Measurements from ENCODE around the gene DHX58. TPM values are rescaled to one million over a fixed set of nuclear protein-coding genes. Genes with fewer than 3 reads are reported as not detected.

The DHX58 gene
- total and polyA plus RNA-seq, 2 of the 4 experiments (the other 2 are of a cell fraction): 1.1 to 2.8 TPM

DNA sequence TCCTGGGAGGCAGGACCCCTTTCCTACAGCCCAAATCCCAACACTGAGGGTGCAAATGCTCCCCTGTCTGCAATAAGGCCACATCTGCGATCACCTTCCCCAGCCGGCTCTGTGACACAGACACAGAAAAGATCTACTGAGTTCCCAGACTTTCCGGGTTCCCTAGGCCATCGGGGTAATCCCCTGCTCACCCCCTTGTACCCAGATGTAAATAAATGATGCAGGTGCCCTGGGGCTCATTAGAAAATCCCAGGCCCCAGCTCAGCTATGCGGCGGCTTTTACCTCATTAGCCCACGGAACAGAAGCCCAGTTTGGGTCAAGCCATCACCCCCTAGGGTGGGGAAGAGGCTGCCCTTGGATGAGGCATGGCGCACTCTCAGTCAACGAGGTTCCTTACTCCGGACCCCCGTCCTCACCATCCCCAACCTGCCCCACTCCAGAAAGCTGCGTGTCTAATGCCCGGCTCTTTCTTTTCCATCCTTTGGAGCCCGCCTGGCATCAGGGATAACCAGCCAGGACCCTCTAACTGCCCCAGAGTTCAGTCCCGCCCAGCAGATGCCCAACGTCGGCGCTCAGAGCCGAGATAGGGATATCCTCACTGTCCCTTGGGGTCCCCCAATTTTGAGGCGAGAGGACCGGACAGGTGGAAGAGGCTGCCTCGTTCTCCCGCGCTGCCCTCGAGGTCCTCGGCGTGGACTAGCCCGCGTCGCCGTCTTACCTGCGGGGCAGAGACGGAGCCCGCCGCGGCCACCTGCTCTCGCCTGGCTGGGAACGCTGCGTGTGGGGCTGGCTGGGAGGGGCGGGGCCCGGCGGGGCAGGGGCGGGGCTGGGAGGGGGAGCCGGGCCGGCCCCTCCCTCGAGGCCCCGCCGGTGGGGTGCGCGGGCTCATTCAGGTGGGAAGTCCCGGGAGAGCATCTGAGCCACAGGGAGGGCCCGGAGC is 14.6 kb downstream of the DHX58 start, which contains the start of gene ZNF385C:
Gene ZNF385C (minus strand): TSS at position 783 of the 941 bp plus-strand sequence. CDS start 35,417 bp downstream, outside the sequence.
- no peak for DNase-seq
- CTCF ChIA-PET: interaction anchor here (0.6 kb wide), 1 partner anchor 9 kb away, joined by 3 read pairs; no protein-coding TSS in a partner anchor
- H4K8ac ChIP-seq (ENCODE audit: low read depth in 2 of 2, low read length in 2 of 2): no peak within 1 kb of the TSS

More for the DNA sequence above, 14.6 kb downstream of the DHX58 start, which contains the start of gene ZNF385C:
- Histone ChIP-seq H3K36me3 (ENCODE audit: control insufficient read depth, insufficient read depth, low read length) (no peaks in the 10 kb centered on the region), H2BK5ac (ENCODE audit: low read depth, low read length, poor library complexity, severe bottlenecking) (no peak within 1 kb of the TSS), H2BK120ac (ENCODE audit: low read depth, low read length) (no peak within 1 kb of the TSS), H3K79me1 (ENCODE audit: low read depth in 1 of 2, low read length in 2 of 2) (no peaks in the 10 kb centered on the region), H3K4ac (ENCODE audit: low read depth, low read length) (no peak within 1 kb of the TSS), H3K4me2 (ENCODE audit: low read depth, low read length) (no peak within 1 kb of the TSS), H3K9me1 (ENCODE audit: insufficient read depth, low read length) (no peaks in the 10 kb centered on the region), H2AK9ac (replicated peaks; ENCODE audit: low read depth, low read length, poor library complexity) (peak within 1 kb of the TSS; percentile 72), H3K14ac (replicated peaks; ENCODE audit: low read depth, low read length) (no peak within 1 kb of the TSS; the same call in 1 of the 2 replicates), H2AK5ac (ENCODE audit: low read depth, low read length) (no peak within 1 kb of the TSS), H4K20me1 (ENCODE audit: insufficient read depth, low read length) (no peaks in the 10 kb centered on the region), H4K91ac (ENCODE audit: insufficient read depth, low read depth, low read length) (no peak within 1 kb of the TSS), H3K18ac (ENCODE audit: low read depth, low read length) (no peak within 1 kb of the TSS), H4K5ac (ENCODE audit: low read depth, low read length) (no peak within 1 kb of the TSS), H2BK15ac (ENCODE audit: low read depth, low read length) (no peak within 1 kb of the TSS), H3K27me3 (ENCODE audit: control insufficient read depth, insufficient read depth, low read length) (peaks cover 62% of the 10 kb centered on the region), H3K27ac (ENCODE audit: insufficient read depth, low read length) (no peak within 1 kb of the TSS), H3K9ac (ENCODE audit: low read depth, low read length) (no peak within 1 kb of the TSS), H3K4me3 (ENCODE audit: insufficient read depth, low read depth, low read length) (no peak within 1 kb of the TSS), H3K9me3 (ENCODE audit: control insufficient read depth, insufficient read depth, low read length) (no peaks in the 10 kb centered on the region), H3K56ac (ENCODE audit: extremely low read depth, insufficient read depth, low read length) (no peak within 1 kb of the TSS), H3K23ac (ENCODE audit: low read depth, low read length) (no peak within 1 kb of the TSS; the same call in 1 of the 2 replicates), H3K4me1 (ENCODE audit: control insufficient read depth, insufficient read depth, low read length) (no peaks in the 10 kb centered on the region), H2BK20ac (ENCODE audit: low read depth, low read length) (no peak within 1 kb of the TSS), H2AFZ (replicated peaks; ENCODE audit: low read length, poor library complexity) (peak within 1 kb of the TSS; percentile 76)
- WGBS, 2 experiments (ENCODE audit: extremely low coverage in 2 of 2, insufficient read length in 1 of 2): 1% methylated on average over 10 of the region's 52 CpGs; no CpG with 5 or more reads in 1 of the 2 experiments
- dilution Hi-C loops (cut with HindIII; ENCODE audit: low sequenced_read_pairs, unreplicated experiment) (no loop called here), intact Hi-C loops (cut with micrococcal nuclease) (no loop called here), in situ Hi-C loops (cut with MboI; ENCODE audit: low sequenced_read_pairs) (no loop called here)
- TF ChIP-seq NFE2L2 (IDR thresholded peaks at IDR 0.05; ENCODE audit: low read depth, low read length) (no peak), SMC3 (IDR thresholded peaks at IDR 0.05; ENCODE audit: low read depth, low read length) (no peak), CEBPB (IDR thresholded peaks at IDR 0.05; ENCODE audit: low read depth, low read length) (no peak), FOS (IDR thresholded peaks at IDR 0.05; ENCODE audit: low read depth, low read length) (no peak), MAFK (IDR thresholded peaks at IDR 0.05; ENCODE audit: low read depth, low read length) (no peak), RFX5 (IDR thresholded peaks at IDR 0.05; ENCODE audit: low read depth, low read length) (no peak), RAD21 (IDR thresholded peaks at IDR 0.05; ENCODE audit: low read length) (no peak), POLR2A (IDR thresholded peaks at IDR 0.05; ENCODE audit: low read depth, low read length) (no peak), CHD1 (IDR thresholded peaks at IDR 0.05; ENCODE audit: low read depth, low read length) (no peak), MXI1 (IDR thresholded peaks at IDR 0.05; ENCODE audit: borderline replicate concordance, low read depth, low read length) (no peak), RCOR1 (IDR thresholded peaks at IDR 0.05; ENCODE audit: insufficient replicate concordance, low read length) (no peak)
- TF ChIP-seq, protein P1, sequence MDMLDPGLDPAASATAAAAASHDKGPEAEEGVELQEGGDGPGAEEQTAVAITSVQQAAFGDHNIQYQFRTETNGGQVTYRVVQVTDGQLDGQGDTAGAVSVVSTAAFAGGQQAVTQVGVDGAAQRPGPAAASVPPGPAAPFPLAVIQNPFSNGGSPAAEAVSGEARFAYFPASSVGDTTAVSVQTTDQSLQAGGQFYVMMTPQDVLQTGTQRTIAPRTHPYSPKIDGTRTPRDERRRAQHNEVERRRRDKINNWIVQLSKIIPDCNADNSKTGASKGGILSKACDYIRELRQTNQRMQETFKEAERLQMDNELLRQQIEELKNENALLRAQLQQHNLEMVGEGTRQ (IDR thresholded peaks at IDR 0.05; ENCODE audit: low read depth, low read length): no peak
- BruUV-seq (replicated peaks): no TSS peak
- ATAC-seq (ENCODE audit: low read depth): no peak
- POLR2A ChIA-PET (ENCODE audit: unreplicated experiment): no interaction called here
